A549 treated with CORT108297 at 1 μM for 4 hours (cell line): Measurements from ENCODE around the gene HS3ST3B1. TPM values are rescaled to one million over a fixed set of nuclear protein-coding genes. Genes with fewer than 3 reads are reported as not detected.

Source experiments
- total RNA-seq: library from RNA; stranded (reverse); fragments of 200-300 nt; extraction: Qiagen RNA extraction; gene quantifications from 5 replicates; pipeline ENCODE4 v1.2.3, GENCODE V29; 2022

Gene HS3ST3B1
- total RNA-seq, result 0.37 to 0.49 TPM (median 0.42 TPM) in 5 replicates

GRCh38 chr17:14300575-14301278, at the start of gene HS3ST3B1:
Gene HS3ST3B1 (plus strand): TSS chr17:14301081. CDS start chr17:14301519, 438 bp downstream.

Other genes with a start within 250 kb of the HS3ST3B1 start
- gene COX10, start 231.6 kb upstream of the HS3ST3B1 start, total RNA-seq, result 17.5 to 23.2 TPM (median 18.5 TPM) in 5 replicates
- not detected in 5 replicates for gene CDRT15, start 64.2 kb upstream of the HS3ST3B1 start, total RNA-seq